Fibroblast of villous mesenchyme (primary cell): ENCODE results near the gene CORIN. TPM values are rescaled to one million over a fixed set of nuclear protein-coding genes. Genes with fewer than 3 reads are reported as not detected.
A peak's percentile ranks its signal among the peaks of the same experiment; 100 is the strongest.

Experiments
- DNase-seq: peaks from one replicate; pipeline ENCODE4 v3.0.0-alpha.2; 2010; ENCODE audit warnings: low read depth
- H3K4me3 ChIP-seq: 2 replicates; pipeline ENCODE4 v1.5.1; 2011; ENCODE audit warnings: low read depth, mild to moderate bottlenecking, low read length
- CTCF ChIP-seq: IDR thresholded peaks from 2 replicates; pipeline ENCODE4 v1.5.1; 2012; ENCODE audit warnings: low read depth, mild to moderate bottlenecking, low read length; ENCODE audit not compliant: insufficient read depth
- total RNA-seq: library from RNA; depleted of rRNA; stranded (reverse); fragments of >200 nt; gene quantifications from 2 replicates; pipeline ENCODE4 v1.2.3, GENCODE V29; 2012

The CORIN gene
- total RNA-seq, 1 donor, result 5.6 TPM

DNA sequence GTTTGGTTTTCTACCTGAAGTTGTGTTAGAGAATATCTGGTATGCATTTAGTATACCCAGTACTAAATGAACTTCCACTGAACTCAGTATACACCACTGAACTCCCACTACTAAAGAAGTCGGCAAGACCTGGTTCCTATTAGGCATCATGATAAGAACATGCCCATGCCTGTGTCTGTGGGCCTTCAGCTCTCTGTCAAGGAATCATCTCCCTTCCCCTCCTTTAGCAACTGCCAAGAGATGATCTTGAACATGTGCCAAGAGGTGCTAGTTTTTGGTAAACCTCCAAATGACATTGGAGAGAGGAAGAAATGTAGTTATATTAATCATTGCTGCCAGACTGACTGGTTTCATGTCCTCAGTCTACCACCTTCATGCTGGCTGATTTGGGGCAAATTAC is 239.5 kb downstream of the CORIN start:
- TF ChIP-seq CTCF, result no peak
- no peak overlapping the region for H3K4me3 ChIP-seq
- DNase-seq, result no peak

- no peak overlapping the region for H3K4me3 ChIP-seq
- DNase-seq, result no peak
- TF ChIP-seq CTCF, result no peak
Observed at GRCh38 chr4:47597696-47598095, 240.2 kb downstream of the CORIN start.

- no peak for DNase-seq
- no peak overlapping the region for H3K4me3 ChIP-seq
- TF ChIP-seq CTCF, result no peak
Observed at GRCh38 chr4:47590325-47590724, 247.5 kb downstream of the CORIN start.

DNA sequence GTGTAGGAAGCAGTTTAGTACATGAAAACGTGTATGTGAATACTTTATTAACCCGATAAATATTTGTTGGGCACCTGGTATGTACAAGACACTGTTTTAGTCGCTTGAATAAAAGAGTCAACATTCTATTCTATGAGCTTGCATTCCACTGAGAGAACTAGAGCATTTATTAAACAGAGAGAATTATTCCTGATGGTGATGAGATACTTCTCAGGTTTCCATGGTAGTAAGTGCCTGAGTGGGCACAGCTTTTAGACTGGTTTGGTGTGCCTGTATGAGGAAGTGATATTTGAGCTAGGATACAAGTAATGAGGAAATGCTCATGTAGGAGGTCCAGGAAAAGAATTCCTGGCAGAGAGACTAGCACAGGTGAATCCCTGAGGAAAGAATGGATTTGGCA is 258.6 kb downstream of the CORIN start:
- no peak overlapping the region for H3K4me3 ChIP-seq
- TF ChIP-seq CTCF, result no peak
- DNase-seq, result no peak

- no peak overlapping the region for H3K4me3 ChIP-seq
- DNase-seq, result peak; percentile 84
- TF ChIP-seq CTCF, result no peak
Observed at GRCh38 chr4:47577779-47578553, 259.9 kb downstream of the CORIN start.

- TF ChIP-seq CTCF, result no peak
- H3K4me3 ChIP-seq, result no peak overlapping the region
- DNase-seq, result no peak
Observed at GRCh38 chr4:47572981-47573380, 264.9 kb downstream of the CORIN start.

DNA sequence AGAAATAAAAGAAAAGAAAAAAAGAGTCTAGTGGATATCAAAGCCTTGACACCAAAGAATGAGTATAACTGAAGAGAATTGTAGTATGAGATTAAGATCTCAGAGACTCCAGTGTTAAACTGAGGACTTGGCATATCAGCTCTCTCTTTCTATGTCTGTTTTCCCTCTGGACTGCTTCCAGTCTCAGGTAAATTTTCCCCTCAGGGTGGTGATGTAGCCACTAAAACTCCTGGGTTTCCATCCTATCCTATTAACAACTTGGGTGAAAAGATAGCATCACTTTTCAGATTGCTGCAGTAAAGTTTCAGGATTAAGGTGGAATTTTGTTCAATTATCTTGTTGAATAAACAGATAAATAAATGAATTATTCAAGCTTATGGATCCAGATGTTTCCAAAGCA is 267.1 kb downstream of the CORIN start:
- DNase-seq, result no peak
- no peak for TF ChIP-seq CTCF
- H3K4me3 ChIP-seq, result no peak overlapping the region
